ENCODE data around the gene HIF3A. TPM values are rescaled to one million over a fixed set of nuclear protein-coding genes. Genes with fewer than 3 reads are reported as not detected.

The HIF3A gene
- total and polyA plus RNA-seq, 2 donors = 0.66 to 13.1 TPM

- Histone ChIP-seq H3K4me1 (ENCODE audit: control insufficient read depth in 2 of 2, insufficient read depth in 2 of 2, low read length in 2 of 2) (no peaks in the 10 kb centered on the region), H3K27me3 (ENCODE audit: control insufficient read depth in 2 of 2, insufficient read depth in 1 of 2, low read length in 1 of 2) (peaks cover 0 to 9% of the 10 kb centered on the region in 2 donors), H3K27ac (ENCODE audit: low read depth in 1 of 2, low read length in 1 of 2) (no peak overlapping the region), H3K9me3 (ENCODE audit: control insufficient read depth in 2 of 2, insufficient read depth in 1 of 2, low read length in 1 of 2) (no peaks in the 10 kb centered on the region), H3K36me3 (ENCODE audit: control insufficient read depth in 2 of 2, insufficient read depth in 2 of 2, low read length in 1 of 2) (no peaks in the 10 kb centered on the region), H3K4me3 (ENCODE audit: low read length in 2 of 2) (no peak overlapping the region)
- no peak for DNase-seq (ENCODE audit: low read depth in 6 of 9, low spot score in 9 of 9)
- 93% methylated on average over 1 of the region's 1 CpG for WGBS
These were observed 40.6 kb downstream of the HIF3A start for GRCh38 chr19:46337487-46337886.

- H3K27ac ChIP-seq (ENCODE audit: low read depth in 1 of 2, low read length in 1 of 2) = no peak overlapping the region
- no peaks in the 10 kb centered on the region for H3K9me3 ChIP-seq (ENCODE audit: control insufficient read depth in 2 of 2, insufficient read depth in 1 of 2, low read length in 1 of 2)
- H3K4me3 ChIP-seq (ENCODE audit: low read length in 2 of 2) = no peak overlapping the region
- peaks cover 0 to 16% of the 10 kb centered on the region in 2 donors for H3K27me3 ChIP-seq (ENCODE audit: control insufficient read depth in 2 of 2, insufficient read depth in 1 of 2, low read length in 1 of 2)
- H3K4me1 ChIP-seq (ENCODE audit: control insufficient read depth in 2 of 2, insufficient read depth in 2 of 2, low read length in 2 of 2) = no peaks in the 10 kb centered on the region
- no peak for DNase-seq (ENCODE audit: low read depth in 6 of 9, low spot score in 9 of 9)
- 77% methylated on average over 10 of the region's 10 CpGs for WGBS
- no peaks in the 10 kb centered on the region for H3K36me3 ChIP-seq (ENCODE audit: control insufficient read depth in 2 of 2, insufficient read depth in 2 of 2, low read length in 1 of 2)
These were observed 42.6 kb downstream of the HIF3A start for GRCh38 chr19:46339446-46339845.

- no peak overlapping the region for H3K4me3 ChIP-seq (ENCODE audit: low read length in 2 of 2)
- no peaks in the 10 kb centered on the region for H3K36me3 ChIP-seq (ENCODE audit: control insufficient read depth in 2 of 2, insufficient read depth in 2 of 2, low read length in 1 of 2)
- H3K27me3 ChIP-seq (ENCODE audit: control insufficient read depth in 2 of 2, insufficient read depth in 1 of 2, low read length in 1 of 2) = peaks cover 0 to 16% of the 10 kb centered on the region in 2 donors
- no peak overlapping the region for H3K27ac ChIP-seq (ENCODE audit: low read depth in 1 of 2, low read length in 1 of 2)
- H3K9me3 ChIP-seq (ENCODE audit: control insufficient read depth in 2 of 2, insufficient read depth in 1 of 2, low read length in 1 of 2) = no peaks in the 10 kb centered on the region
- H3K4me1 ChIP-seq (ENCODE audit: control insufficient read depth in 2 of 2, insufficient read depth in 2 of 2, low read length in 2 of 2) = no peaks in the 10 kb centered on the region
- DNase-seq (ENCODE audit: low read depth in 6 of 9, low spot score in 9 of 9) = no peak
- WGBS = 99% methylated on average over 11 of the region's 11 CpGs
These were observed 43.3 kb downstream of the HIF3A start for GRCh38 chr19:46340051-46340659.

- WGBS = 98% methylated on average over 3 of the region's 3 CpGs
- Histone ChIP-seq H3K27ac (ENCODE audit: low read depth in 1 of 2, low read length in 1 of 2) (no peak overlapping the region), H3K4me3 (ENCODE audit: low read length in 2 of 2) (no peak overlapping the region), H3K27me3 (ENCODE audit: control insufficient read depth in 2 of 2, insufficient read depth in 1 of 2, low read length in 1 of 2) (peaks cover 0 to 18% of the 10 kb centered on the region in 2 donors), H3K9me3 (ENCODE audit: control insufficient read depth in 2 of 2, insufficient read depth in 1 of 2, low read length in 1 of 2) (peaks cover 0 to 4% of the 10 kb centered on the region in 2 donors), H3K36me3 (ENCODE audit: control insufficient read depth in 2 of 2, insufficient read depth in 2 of 2, low read length in 1 of 2) (no peaks in the 10 kb centered on the region), H3K4me1 (ENCODE audit: control insufficient read depth in 2 of 2, insufficient read depth in 2 of 2, low read length in 2 of 2) (peaks cover 0 to 6% of the 10 kb centered on the region in 2 donors)
- DNase-seq (ENCODE audit: low read depth in 6 of 9, low spot score in 9 of 9) = no peak
These were observed 45.1 kb downstream of the HIF3A start for GRCh38 chr19:46341937-46342336.

- WGBS = 94% methylated on average over 1 of the region's 1 CpG
- Histone ChIP-seq H3K4me3 (ENCODE audit: low read length in 2 of 2) (no peak overlapping the region), H3K4me1 (ENCODE audit: control insufficient read depth in 2 of 2, insufficient read depth in 2 of 2, low read length in 2 of 2) (peaks cover 5 to 28% of the 10 kb centered on the region in 2 donors), H3K9me3 (ENCODE audit: control insufficient read depth in 2 of 2, insufficient read depth in 1 of 2, low read length in 1 of 2) (peaks cover 0 to 4% of the 10 kb centered on the region in 2 donors), H3K27me3 (ENCODE audit: control insufficient read depth in 2 of 2, insufficient read depth in 1 of 2, low read length in 1 of 2) (peaks cover 0 to 17% of the 10 kb centered on the region in 2 donors), H3K27ac (ENCODE audit: low read depth in 1 of 2, low read length in 1 of 2) (no peak overlapping the region), H3K36me3 (ENCODE audit: control insufficient read depth in 2 of 2, insufficient read depth in 2 of 2, low read length in 1 of 2) (no peaks in the 10 kb centered on the region)
- DNase-seq (ENCODE audit: low read depth in 6 of 9, low spot score in 9 of 9) = no peak
These were observed 47.5 kb downstream of the HIF3A start for GRCh38 chr19:46344363-46344762.

GRCh38 chr19:46345157-46345556 lies 48.3 kb downstream of the HIF3A start:
- peaks cover 0 to 4% of the 10 kb centered on the region in 2 donors for H3K9me3 ChIP-seq (ENCODE audit: control insufficient read depth in 2 of 2, insufficient read depth in 1 of 2, low read length in 1 of 2)
- H3K4me3 ChIP-seq (ENCODE audit: low read length in 2 of 2) = no peak overlapping the region
- no peak overlapping the region for H3K27ac ChIP-seq (ENCODE audit: low read depth in 1 of 2, low read length in 1 of 2)
- DNase-seq (ENCODE audit: low read depth in 6 of 9, low spot score in 9 of 9) = no peak
- H3K27me3 ChIP-seq (ENCODE audit: control insufficient read depth in 2 of 2, insufficient read depth in 1 of 2, low read length in 1 of 2) = peaks cover 0 to 11% of the 10 kb centered on the region in 2 donors
- H3K4me1 ChIP-seq (ENCODE audit: control insufficient read depth in 2 of 2, insufficient read depth in 2 of 2, low read length in 2 of 2) = peaks cover 5 to 36% of the 10 kb centered on the region in 2 donors
- WGBS = 98% methylated on average over 5 of the region's 5 CpGs
- H3K36me3 ChIP-seq (ENCODE audit: control insufficient read depth in 2 of 2, insufficient read depth in 2 of 2, low read length in 1 of 2) = no peaks in the 10 kb centered on the region

- Histone ChIP-seq H3K9me3 (ENCODE audit: control insufficient read depth in 2 of 2, insufficient read depth in 1 of 2, low read length in 1 of 2) (peaks cover 0 to 4% of the 10 kb centered on the region in 2 donors), H3K27me3 (ENCODE audit: control insufficient read depth in 2 of 2, insufficient read depth in 1 of 2, low read length in 1 of 2) (peaks cover 0 to 9% of the 10 kb centered on the region in 2 donors), H3K36me3 (ENCODE audit: control insufficient read depth in 2 of 2, insufficient read depth in 2 of 2, low read length in 1 of 2) (peaks cover 0 to 6% of the 10 kb centered on the region in 2 donors), H3K27ac (ENCODE audit: low read depth in 1 of 2, low read length in 1 of 2) (peak within 1 kb of the TSS; percentile 55 to 72), H3K4me3 (ENCODE audit: low read length in 2 of 2) (peak within 1 kb of the TSS; percentile 80 to 98), H3K4me1 (ENCODE audit: control insufficient read depth in 2 of 2, insufficient read depth in 2 of 2, low read length in 2 of 2) (peaks cover 17 to 54% of the 10 kb centered on the region in 2 donors)
- under 1% methylated on average over 62 of the region's 62 CpGs for WGBS
- peak; percentile 56 to 91 (median 79) for DNase-seq (ENCODE audit: low read depth in 6 of 9, low spot score in 9 of 9)
These were observed 50.2 kb downstream of the HIF3A start, which contains the start of gene PPP5C for GRCh38 chr19:46346821-46347571. TSS of gene PPP5C (plus strand) at chr19:46347087. CDS start at chr19:46347097, 10 bp downstream.

GRCh38 chr19:46347572-46347883 lies 50.7 kb downstream of the HIF3A start:
- Histone ChIP-seq H3K27ac (ENCODE audit: low read depth in 1 of 2, low read length in 1 of 2) (no peak overlapping the region), H3K4me1 (ENCODE audit: control insufficient read depth in 2 of 2, insufficient read depth in 2 of 2, low read length in 2 of 2) (peaks cover 17 to 55% of the 10 kb centered on the region in 2 donors), H3K36me3 (ENCODE audit: control insufficient read depth in 2 of 2, insufficient read depth in 2 of 2, low read length in 1 of 2) (peaks cover 0 to 10% of the 10 kb centered on the region in 2 donors), H3K9me3 (ENCODE audit: control insufficient read depth in 2 of 2, insufficient read depth in 1 of 2, low read length in 1 of 2) (peaks cover 0 to 4% of the 10 kb centered on the region in 2 donors), H3K27me3 (ENCODE audit: control insufficient read depth in 2 of 2, insufficient read depth in 1 of 2, low read length in 1 of 2) (peaks cover 0 to 8% of the 10 kb centered on the region in 2 donors), H3K4me3 (ENCODE audit: low read length in 2 of 2) (peak overlapping the region; percentile 80 to 98)
- DNase-seq (ENCODE audit: low read depth in 6 of 9, low spot score in 9 of 9) = no peak
- WGBS = 4% methylated on average over 3 of the region's 3 CpGs

GRCh38 chr19:46347985-46348384 lies 51.1 kb downstream of the HIF3A start:
- peaks cover 17 to 55% of the 10 kb centered on the region in 2 donors for H3K4me1 ChIP-seq (ENCODE audit: control insufficient read depth in 2 of 2, insufficient read depth in 2 of 2, low read length in 2 of 2)
- H3K9me3 ChIP-seq (ENCODE audit: control insufficient read depth in 2 of 2, insufficient read depth in 1 of 2, low read length in 1 of 2) = peaks cover 0 to 4% of the 10 kb centered on the region in 2 donors
- H3K27me3 ChIP-seq (ENCODE audit: control insufficient read depth in 2 of 2, insufficient read depth in 1 of 2, low read length in 1 of 2) = peaks cover 0 to 4% of the 10 kb centered on the region in 2 donors
- no peak for DNase-seq (ENCODE audit: low read depth in 6 of 9, low spot score in 9 of 9)
- H3K27ac ChIP-seq (ENCODE audit: low read depth in 1 of 2, low read length in 1 of 2) = no peak overlapping the region
- peaks cover 0 to 10% of the 10 kb centered on the region in 2 donors for H3K36me3 ChIP-seq (ENCODE audit: control insufficient read depth in 2 of 2, insufficient read depth in 2 of 2, low read length in 1 of 2)
- H3K4me3 ChIP-seq (ENCODE audit: low read length in 2 of 2) = peak overlapping the region; percentile 80 to 98
- WGBS = 95% methylated on average over 5 of the region's 5 CpGs
